ENCODE measurements around the gene MRC2. TPM values are rescaled to one million over a fixed set of nuclear protein-coding genes. Genes with fewer than 3 reads are reported as not detected.
"Not testable (repeated sequence)": the region's sequence is repeated elsewhere in the genome, so short reads cannot be mapped to it uniquely, and the experiment has no call there.

Gene MRC2
- total RNA-seq, 1 experiment from 2014 or later = 144 TPM

- DNase-seq (ENCODE audit: low read depth) = no peak
Measured at GRCh38 chr17:62676952-62677596, 49.6 kb downstream of the MRC2 start.

GRCh38 chr17:62678214-62678919, 50.9 kb downstream of the MRC2 start:
- DNase-seq (ENCODE audit: low read depth) = no peak

- DNase-seq (ENCODE audit: low read depth) = no peak
Measured at GRCh38 chr17:62679866-62680377, 52.5 kb downstream of the MRC2 start.

- DNase-seq (ENCODE audit: low read depth) = no peak
Measured at GRCh38 chr17:62680541-62681052, 53.1 kb downstream of the MRC2 start.

- no peak for DNase-seq (ENCODE audit: low read depth)
Measured at GRCh38 chr17:62681061-62681938, 53.8 kb downstream of the MRC2 start.

GRCh38 chr17:62681939-62682381, 54.5 kb downstream of the MRC2 start:
- DNase-seq (ENCODE audit: low read depth) = no peak

- no peak for DNase-seq (ENCODE audit: low read depth)
Measured at GRCh38 chr17:62684179-62684578, 56.7 kb downstream of the MRC2 start.

GRCh38 chr17:62687997-62688396, 60.5 kb downstream of the MRC2 start:
- no peak for DNase-seq (ENCODE audit: low read depth)

- DNase-seq (ENCODE audit: low read depth) = no peak
Measured at GRCh38 chr17:62688398-62689160, 61.1 kb downstream of the MRC2 start.

GRCh38 chr17:62689441-62690167, 62.1 kb downstream of the MRC2 start:
- DNase-seq (ENCODE audit: low read depth) = no peak

GRCh38 chr17:62690168-62690897, 62.9 kb downstream of the MRC2 start:
- DNase-seq (ENCODE audit: low read depth) = no peak

- not testable (repeated sequence) for DNase-seq (ENCODE audit: low read depth)
Measured at GRCh38 chr17:62691589-62691915, 64.1 kb downstream of the MRC2 start.

GRCh38 chr17:62692159-62692651, 64.7 kb downstream of the MRC2 start:
- DNase-seq (ENCODE audit: low read depth) = no peak

GRCh38 chr17:62692721-62693431, 65.4 kb downstream of the MRC2 start:
- peak; percentile 43 for DNase-seq (ENCODE audit: low read depth)

GRCh38 chr17:62693616-62694409, 66.3 kb downstream of the MRC2 start:
- peak; percentile 72 for DNase-seq (ENCODE audit: low read depth)

GRCh38 chr17:62695093-62695738, 67.7 kb downstream of the MRC2 start:
- DNase-seq (ENCODE audit: low read depth) = peak; percentile 33

GRCh38 chr17:62696256-62696655, 68.8 kb downstream of the MRC2 start:
- peak; percentile 84 for DNase-seq (ENCODE audit: low read depth)
